Chondrocyte (in vitro differentiated cells): Measurements from ENCODE around the gene SPDEF. TPM values are rescaled to one million over a fixed set of nuclear protein-coding genes. Genes with fewer than 3 reads are reported as not detected.
A peak's percentile ranks its signal among the peaks of the same experiment; 100 is the strongest.

Source experiments
- DNase-seq: peaks from one replicate; pipeline ENCODE4 v3.0.0; 2021; ENCODE audit warnings: mixed read lengths, low spot score
- H3K27ac Mint-ChIP-seq: one replicate; pipeline ENCODE4 v1.8.0; 2021; ENCODE audit warnings: mild to moderate bottlenecking, moderate library complexity, mixed read lengths; ENCODE audit not compliant: unreplicated experiment
- H3K27me3 Mint-ChIP-seq: 2 replicates; pipeline ENCODE4 v1.8.0; 2021; ENCODE audit warnings: low read depth, mixed read lengths
- H3K36me3 Mint-ChIP-seq: 2 replicates; pipeline ENCODE4 v1.8.0; 2021; ENCODE audit warnings: low read depth, mixed read lengths
- H3K4me1 Mint-ChIP-seq: 2 replicates; pipeline ENCODE4 v1.8.0; 2021; ENCODE audit warnings: low read depth, mild to moderate bottlenecking, mixed read lengths
- H3K4me3 Mint-ChIP-seq: one replicate; pipeline ENCODE4 v1.8.0; 2021; ENCODE audit warnings: mild to moderate bottlenecking, moderate library complexity, mixed read lengths; ENCODE audit not compliant: unreplicated experiment
- H3K9me3 Mint-ChIP-seq: 2 replicates; pipeline ENCODE4 v1.8.0; 2021; ENCODE audit warnings: low read depth, mixed read lengths
- long read RNA-seq: library from polyadenylated mRNA; stranded (forward); transcript quantifications from one replicate; pipeline ENCODE4 v2.0.0, GENCODE V29; 2021
- total RNA-seq: library from RNA; stranded (reverse); gene quantifications from 3 replicates; pipeline ENCODE4 v1.2.1, GENCODE V29; 2021
- TF ChIP-seq, protein P1 (sequence below): fragments of 200-600 bp; sonication (generic); IDR thresholded peaks from 2 replicates; pipeline ENCODE4 v1.5.0; 2021; ENCODE audit warnings: antibody characterized with exemption, mild to moderate bottlenecking, moderate library complexity

Gene SPDEF
- total RNA-seq = 0.10 TPM in 1 of 3 replicates, not detected in the others
- long read RNA-seq = 0 reads

DNA sequence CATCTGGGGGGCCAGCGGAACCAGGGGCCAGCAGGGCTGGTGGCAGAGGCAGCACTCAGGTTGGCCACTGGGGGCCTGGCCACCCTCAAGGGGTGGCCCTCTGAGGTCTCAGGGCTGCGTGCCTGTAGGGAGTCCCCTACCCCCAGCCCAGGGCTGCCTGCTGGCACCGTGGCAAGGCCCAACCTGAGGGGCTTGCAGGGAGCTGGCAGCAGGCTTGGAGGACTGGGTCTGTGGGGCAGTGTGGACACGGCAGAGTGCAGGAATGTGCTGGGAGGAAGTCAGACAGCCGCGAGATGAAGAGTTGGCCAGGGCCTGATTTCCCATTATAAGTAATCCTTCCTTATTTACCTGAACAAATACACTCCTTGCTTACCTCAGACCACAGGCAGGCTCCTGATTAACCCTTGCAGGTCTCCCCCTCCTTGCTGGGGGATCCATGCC lies at the start of gene SPDEF:
Gene SPDEF (minus strand): TSS at position 299 of the 441 bp plus-strand sequence. CDS start 11,874 bp downstream, outside the sequence.
- H3K36me3 Mint-ChIP-seq = no peaks in the 10 kb centered on the region
- H3K27me3 Mint-ChIP-seq = no peaks in the 10 kb centered on the region
- H3K4me1 Mint-ChIP-seq = no peaks in the 10 kb centered on the region
- H3K27ac Mint-ChIP-seq = no peak within 1 kb of the TSS
- no peak within 1 kb of the TSS for H3K4me3 Mint-ChIP-seq
- H3K9me3 Mint-ChIP-seq = no peaks in the 10 kb centered on the region
- DNase-seq = no peak
- TF ChIP-seq, protein P1, sequence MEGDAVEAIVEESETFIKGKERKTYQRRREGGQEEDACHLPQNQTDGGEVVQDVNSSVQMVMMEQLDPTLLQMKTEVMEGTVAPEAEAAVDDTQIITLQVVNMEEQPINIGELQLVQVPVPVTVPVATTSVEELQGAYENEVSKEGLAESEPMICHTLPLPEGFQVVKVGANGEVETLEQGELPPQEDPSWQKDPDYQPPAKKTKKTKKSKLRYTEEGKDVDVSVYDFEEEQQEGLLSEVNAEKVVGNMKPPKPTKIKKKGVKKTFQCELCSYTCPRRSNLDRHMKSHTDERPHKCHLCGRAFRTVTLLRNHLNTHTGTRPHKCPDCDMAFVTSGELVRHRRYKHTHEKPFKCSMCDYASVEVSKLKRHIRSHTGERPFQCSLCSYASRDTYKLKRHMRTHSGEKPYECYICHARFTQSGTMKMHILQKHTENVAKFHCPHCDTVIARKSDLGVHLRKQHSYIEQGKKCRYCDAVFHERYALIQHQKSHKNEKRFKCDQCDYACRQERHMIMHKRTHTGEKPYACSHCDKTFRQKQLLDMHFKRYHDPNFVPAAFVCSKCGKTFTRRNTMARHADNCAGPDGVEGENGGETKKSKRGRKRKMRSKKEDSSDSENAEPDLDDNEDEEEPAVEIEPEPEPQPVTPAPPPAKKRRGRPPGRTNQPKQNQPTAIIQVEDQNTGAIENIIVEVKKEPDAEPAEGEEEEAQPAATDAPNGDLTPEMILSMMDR = peak; percentile 8

- TF ChIP-seq, protein P1 = no peak
- H3K4me3 Mint-ChIP-seq = no peak overlapping the region
- no peaks in the 10 kb centered on the region for H3K27me3 Mint-ChIP-seq
- H3K9me3 Mint-ChIP-seq = no peaks in the 10 kb centered on the region
- DNase-seq = no peak
- peaks cover 30% of the 10 kb centered on the region for H3K4me1 Mint-ChIP-seq
- peaks cover 4% of the 10 kb centered on the region for H3K36me3 Mint-ChIP-seq
- H3K27ac Mint-ChIP-seq = no peak overlapping the region
These were observed 47.6 kb upstream of the SPDEF start for GRCh38 chr6:34603707-34604106.

DNA sequence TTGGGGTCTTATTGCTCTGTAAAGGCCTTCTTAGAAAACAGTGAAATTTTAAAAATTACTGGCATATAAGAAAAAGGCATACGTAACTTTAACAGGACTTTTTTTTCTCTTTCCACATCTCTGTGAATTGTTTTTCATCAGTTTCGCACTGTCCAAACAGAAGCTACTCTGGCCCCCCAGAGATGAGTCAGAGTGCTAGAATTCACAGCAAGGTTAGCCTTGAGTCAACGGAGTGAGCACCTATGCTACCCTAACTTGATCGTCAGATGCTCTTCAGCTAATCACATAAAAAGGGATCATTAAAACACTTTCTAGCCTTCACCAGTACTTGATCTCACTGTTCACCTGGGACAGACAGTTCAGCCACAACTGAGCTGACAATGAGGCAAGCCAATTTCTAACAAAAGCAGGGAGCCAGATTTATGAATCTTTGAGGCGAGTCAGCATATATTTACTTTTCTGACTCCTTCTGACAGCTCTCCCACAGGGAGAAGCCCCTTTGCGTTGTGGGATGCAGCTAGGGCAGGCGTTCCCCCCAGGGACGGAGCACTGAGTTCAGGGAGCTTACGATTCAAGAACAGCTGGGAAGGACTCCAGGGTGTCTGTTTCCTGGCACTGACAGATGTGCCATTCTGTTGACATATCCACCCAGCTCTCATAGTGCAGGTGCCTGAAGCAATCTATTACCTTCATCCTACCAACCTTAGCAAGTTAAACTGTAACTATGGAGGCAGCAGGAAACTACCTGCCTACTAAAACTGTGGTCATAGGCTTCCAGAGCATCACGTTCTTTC lies 46.4 kb upstream of the SPDEF start:
- peak overlapping the region; percentile 10 for H3K27ac Mint-ChIP-seq
- H3K36me3 Mint-ChIP-seq = peaks cover 4% of the 10 kb centered on the region
- H3K4me1 Mint-ChIP-seq = peaks cover 41% of the 10 kb centered on the region
- TF ChIP-seq, protein P1 = no peak
- DNase-seq = no peak
- no peak overlapping the region for H3K4me3 Mint-ChIP-seq
- no peaks in the 10 kb centered on the region for H3K27me3 Mint-ChIP-seq
- H3K9me3 Mint-ChIP-seq = no peaks in the 10 kb centered on the region

- peaks cover 42% of the 10 kb centered on the region for H3K4me1 Mint-ChIP-seq
- no peaks in the 10 kb centered on the region for H3K27me3 Mint-ChIP-seq
- TF ChIP-seq, protein P1 = no peak
- no peak overlapping the region for H3K4me3 Mint-ChIP-seq
- DNase-seq = no peak
- no peak overlapping the region for H3K27ac Mint-ChIP-seq
- peaks cover 4% of the 10 kb centered on the region for H3K36me3 Mint-ChIP-seq
- H3K9me3 Mint-ChIP-seq = no peaks in the 10 kb centered on the region
These were observed 45.6 kb upstream of the SPDEF start for GRCh38 chr6:34601706-34602105.

DNA sequence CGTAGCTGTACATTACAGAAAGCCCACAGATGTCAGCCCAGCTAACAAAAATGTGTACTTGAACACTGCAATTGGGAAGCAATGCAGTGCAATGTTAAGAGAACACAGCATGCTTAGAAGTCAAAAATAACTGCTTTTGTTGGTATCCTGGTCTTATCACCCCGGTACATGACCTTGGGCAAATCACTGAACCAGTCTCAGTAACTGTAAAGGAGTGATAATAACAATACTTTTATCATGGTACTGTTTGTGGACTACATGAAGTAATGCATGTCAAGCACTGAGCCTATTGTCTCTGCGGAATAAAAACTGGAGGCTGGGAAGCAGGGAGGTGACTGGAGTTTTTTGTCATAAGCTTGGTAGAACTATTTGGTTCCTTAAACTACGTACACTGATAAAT lies 44.7 kb upstream of the SPDEF start:
- Mint-ChIP-seq H3K4me1 (peaks cover 42% of the 10 kb centered on the region), H3K27me3 (no peaks in the 10 kb centered on the region), H3K27ac (no peak overlapping the region), H3K9me3 (no peaks in the 10 kb centered on the region), H3K4me3 (no peak overlapping the region), H3K36me3 (peaks cover 2% of the 10 kb centered on the region)
- TF ChIP-seq, protein P1 = no peak
- DNase-seq = no peak
